ENCODE data around the gene CNIH1. TPM values are rescaled to one million over a fixed set of nuclear protein-coding genes. Genes with fewer than 3 reads are reported as not detected.

The CNIH1 gene
- polyA plus RNA-seq, 1 donor, result 196 TPM

- no peak overlapping the region for H3K4me3 ChIP-seq (ENCODE audit: low read length)
- H3K9me3 ChIP-seq (ENCODE audit: control insufficient read depth, low read depth, low read length), result no peaks in the 10 kb centered on the region
- H3K27me3 ChIP-seq (ENCODE audit: control insufficient read depth, insufficient read depth, low read length), result no peaks in the 10 kb centered on the region
- peaks cover 6% of the 10 kb centered on the region for H3K4me1 ChIP-seq (ENCODE audit: control insufficient read depth, insufficient read depth, low read length)
- H3K36me3 ChIP-seq (ENCODE audit: control insufficient read depth, insufficient read depth, low read length), result peaks cover 18% of the 10 kb centered on the region
- peak in 1 of 2 donors; percentile 20 for DNase-seq
- no peak overlapping the region for H3K27ac ChIP-seq (ENCODE audit: low read length)
Observed at GRCh38 chr14:54483846-54484245, 42.7 kb upstream of the CNIH1 start.

- Histone ChIP-seq H3K4me1 (ENCODE audit: control insufficient read depth, insufficient read depth, low read length) (peaks cover 6% of the 10 kb centered on the region), H3K4me3 (ENCODE audit: low read length) (no peak overlapping the region), H3K9me3 (ENCODE audit: control insufficient read depth, low read depth, low read length) (no peaks in the 10 kb centered on the region), H3K27me3 (ENCODE audit: control insufficient read depth, insufficient read depth, low read length) (no peaks in the 10 kb centered on the region), H3K36me3 (ENCODE audit: control insufficient read depth, insufficient read depth, low read length) (peaks cover 24% of the 10 kb centered on the region), H3K27ac (ENCODE audit: low read length) (no peak overlapping the region)
- DNase-seq, result no peak
- 89% methylated on average over 4 of the region's 8 CpGs for WGBS (ENCODE audit: insufficient coverage, low lambda C conversion rate)
Observed at GRCh38 chr14:54483073-54483745, 42.0 kb upstream of the CNIH1 start.

- Histone ChIP-seq H3K27me3 (ENCODE audit: control insufficient read depth, insufficient read depth, low read length) (no peaks in the 10 kb centered on the region), H3K9me3 (ENCODE audit: control insufficient read depth, low read depth, low read length) (no peaks in the 10 kb centered on the region), H3K4me3 (ENCODE audit: low read length) (no peak overlapping the region), H3K27ac (ENCODE audit: low read length) (no peak overlapping the region), H3K36me3 (ENCODE audit: control insufficient read depth, insufficient read depth, low read length) (peaks cover 27% of the 10 kb centered on the region), H3K4me1 (ENCODE audit: control insufficient read depth, insufficient read depth, low read length) (peaks cover 4% of the 10 kb centered on the region)
- WGBS (ENCODE audit: insufficient coverage, low lambda C conversion rate), result no CpG with 5 or more reads among the region's 2 CpGs
- no peak for DNase-seq
Observed at GRCh38 chr14:54481695-54482094, 40.5 kb upstream of the CNIH1 start.

DNA sequence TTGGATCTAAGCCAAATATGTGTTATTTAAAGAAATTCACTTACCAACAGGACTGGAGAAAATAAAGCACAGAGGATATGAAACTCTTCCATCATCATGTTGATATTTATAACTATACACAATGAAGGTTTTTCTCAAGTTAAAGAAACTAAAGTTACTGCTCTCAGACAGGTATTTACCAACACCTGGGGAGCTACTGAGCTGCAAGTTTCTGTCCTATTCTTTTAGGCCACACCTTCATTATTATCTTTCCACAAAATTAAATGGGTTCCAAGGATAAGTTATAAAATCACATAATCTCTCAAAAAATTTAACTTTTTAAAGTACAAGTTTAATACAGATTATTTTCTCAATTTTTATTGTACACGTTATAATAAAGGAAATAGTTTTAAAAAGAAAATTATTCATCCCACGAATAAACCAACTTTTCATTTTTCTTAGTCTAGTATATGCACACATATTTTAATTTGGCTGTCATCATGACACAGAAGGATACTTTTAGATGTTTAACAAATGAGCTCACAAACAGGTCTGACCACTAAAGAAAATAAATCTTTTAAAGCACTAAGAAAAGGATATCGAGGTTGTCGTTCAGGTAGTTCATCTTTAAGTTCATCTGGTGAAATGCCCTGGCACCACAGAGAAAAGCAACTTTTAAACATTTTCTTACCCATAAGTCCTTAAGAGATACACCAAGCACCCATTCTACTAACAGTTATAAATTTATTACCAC is 39.8 kb upstream of the CNIH1 start:
- Histone ChIP-seq H3K27ac (ENCODE audit: low read length) (no peak overlapping the region), H3K4me3 (ENCODE audit: low read length) (no peak overlapping the region), H3K27me3 (ENCODE audit: control insufficient read depth, insufficient read depth, low read length) (no peaks in the 10 kb centered on the region), H3K4me1 (ENCODE audit: control insufficient read depth, insufficient read depth, low read length) (peaks cover 4% of the 10 kb centered on the region), H3K36me3 (ENCODE audit: control insufficient read depth, insufficient read depth, low read length) (peaks cover 30% of the 10 kb centered on the region), H3K9me3 (ENCODE audit: control insufficient read depth, low read depth, low read length) (no peaks in the 10 kb centered on the region)
- no peak for DNase-seq
- WGBS (ENCODE audit: insufficient coverage, low lambda C conversion rate), result 88% methylated on average over 1 of the region's 4 CpGs

DNA sequence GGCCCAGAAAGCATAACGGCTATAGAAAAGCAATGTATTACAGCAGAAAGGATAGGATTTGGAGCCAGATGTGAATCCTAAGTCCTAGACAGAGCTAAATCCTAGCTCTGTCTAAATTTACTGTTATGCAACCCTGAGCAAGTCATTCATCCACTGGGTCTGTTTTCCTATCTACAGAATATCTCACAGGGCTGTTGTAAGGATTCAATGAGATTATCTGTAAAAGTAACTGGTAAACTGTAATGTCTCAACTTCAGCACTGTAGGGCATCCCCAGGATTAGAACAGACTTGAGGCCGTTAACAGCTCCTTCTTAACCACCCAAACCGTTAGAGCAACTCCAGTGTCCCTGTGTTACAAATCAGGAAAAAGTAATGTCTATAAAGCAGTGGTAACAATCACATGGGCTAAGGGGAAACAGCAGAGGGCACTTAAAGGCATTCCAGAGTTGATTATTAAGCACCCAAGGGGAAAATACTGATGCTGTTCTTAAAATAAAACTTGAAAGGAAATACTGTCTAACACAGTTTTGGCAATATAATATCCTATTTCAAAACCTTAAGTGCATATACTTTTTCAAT is 37.6 kb upstream of the CNIH1 start:
- WGBS (ENCODE audit: insufficient coverage, low lambda C conversion rate), result no CpG with 5 or more reads among the region's 3 CpGs
- H3K36me3 ChIP-seq (ENCODE audit: control insufficient read depth, insufficient read depth, low read length), result peaks cover 30% of the 10 kb centered on the region

GRCh38 chr14:54475911-54476310 is 34.7 kb upstream of the CNIH1 start:
- WGBS (ENCODE audit: insufficient coverage, low lambda C conversion rate), result 75% methylated on average over 1 of the region's 4 CpGs
- no peaks in the 10 kb centered on the region for H3K4me1 ChIP-seq (ENCODE audit: control insufficient read depth, insufficient read depth, low read length)
- H3K9me3 ChIP-seq (ENCODE audit: control insufficient read depth, low read depth, low read length), result no peaks in the 10 kb centered on the region
- no peak overlapping the region for H3K4me3 ChIP-seq (ENCODE audit: low read length)
- no peak overlapping the region for H3K27ac ChIP-seq (ENCODE audit: low read length)
- no peaks in the 10 kb centered on the region for H3K27me3 ChIP-seq (ENCODE audit: control insufficient read depth, insufficient read depth, low read length)
- H3K36me3 ChIP-seq (ENCODE audit: control insufficient read depth, insufficient read depth, low read length), result peaks cover 18% of the 10 kb centered on the region
- DNase-seq, result no peak

More for the DNA sequence above, 37.6 kb upstream of the CNIH1 start:
- Histone ChIP-seq H3K27ac (ENCODE audit: low read length) (no peak overlapping the region), H3K4me3 (ENCODE audit: low read length) (no peak overlapping the region), H3K9me3 (ENCODE audit: control insufficient read depth, low read depth, low read length) (no peaks in the 10 kb centered on the region), H3K4me1 (ENCODE audit: control insufficient read depth, insufficient read depth, low read length) (peaks cover 4% of the 10 kb centered on the region), H3K27me3 (ENCODE audit: control insufficient read depth, insufficient read depth, low read length) (no peaks in the 10 kb centered on the region)
- no peak for DNase-seq

DNA sequence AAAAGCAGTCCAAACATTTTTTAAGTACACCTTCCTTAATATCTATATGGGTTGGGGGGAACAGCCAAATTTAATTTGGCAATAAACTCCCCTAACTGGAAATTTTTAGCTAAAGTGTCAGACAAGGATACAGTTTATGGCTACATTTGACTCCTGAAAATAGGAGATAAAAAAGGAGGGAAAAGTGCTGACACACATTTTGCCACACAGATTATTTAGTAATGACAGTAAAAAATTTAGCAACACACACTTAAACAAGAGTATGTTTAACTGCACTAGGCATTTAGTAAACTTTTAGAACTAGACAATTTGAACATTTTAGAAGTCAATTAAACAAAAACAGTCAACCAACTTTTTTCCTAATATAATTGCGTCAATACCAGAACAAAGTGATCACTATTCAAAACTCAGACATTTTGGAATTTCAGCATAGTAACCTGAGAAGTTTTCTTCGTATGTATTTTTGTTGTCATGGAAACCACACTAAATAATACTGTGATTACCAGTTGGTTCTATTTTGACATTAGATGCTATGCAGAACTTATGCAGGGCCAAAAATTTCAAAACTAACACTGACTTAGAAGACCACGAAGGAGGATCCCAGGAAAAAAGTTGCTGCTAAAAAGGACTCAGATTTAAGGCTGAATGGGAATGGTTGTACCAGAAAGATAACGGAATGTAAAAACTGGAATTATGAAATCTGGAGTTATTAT is 34.2 kb upstream of the CNIH1 start:
- no peaks in the 10 kb centered on the region for H3K9me3 ChIP-seq (ENCODE audit: control insufficient read depth, low read depth, low read length)
- WGBS (ENCODE audit: insufficient coverage, low lambda C conversion rate), result 92% methylated on average over 2 of the region's 4 CpGs
- H3K4me3 ChIP-seq (ENCODE audit: low read length), result no peak overlapping the region
- H3K36me3 ChIP-seq (ENCODE audit: control insufficient read depth, insufficient read depth, low read length), result peaks cover 18% of the 10 kb centered on the region
- H3K27ac ChIP-seq (ENCODE audit: low read length), result no peak overlapping the region
- H3K27me3 ChIP-seq (ENCODE audit: control insufficient read depth, insufficient read depth, low read length), result no peaks in the 10 kb centered on the region
- no peaks in the 10 kb centered on the region for H3K4me1 ChIP-seq (ENCODE audit: control insufficient read depth, insufficient read depth, low read length)
- DNase-seq, result no peak

DNA sequence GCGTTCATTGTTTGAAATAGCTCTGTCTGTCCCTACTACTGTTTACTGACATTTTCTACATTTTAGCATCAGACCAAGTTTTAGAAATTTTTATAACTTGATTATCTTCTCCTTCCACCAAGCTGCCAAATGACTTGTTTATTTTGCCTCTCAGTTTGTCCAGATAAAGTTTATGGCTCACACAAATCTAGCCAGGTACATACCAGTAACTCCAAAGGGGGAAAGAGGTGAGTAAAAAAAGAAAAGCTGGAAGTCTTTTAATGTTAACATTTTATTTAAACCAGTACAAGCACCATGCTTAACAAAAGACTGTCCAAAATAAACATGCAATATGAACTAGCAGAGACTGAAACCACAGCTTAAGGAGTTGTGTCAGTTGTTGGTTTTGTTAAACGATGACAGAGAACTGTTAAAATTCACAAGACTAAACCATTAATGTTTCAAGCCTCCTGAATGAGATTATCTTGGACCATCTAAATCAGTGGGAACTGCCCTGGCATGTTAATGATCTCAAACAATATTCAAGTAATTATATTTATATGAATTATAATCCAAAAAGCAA is 33.1 kb upstream of the CNIH1 start:
- Histone ChIP-seq H3K9me3 (ENCODE audit: control insufficient read depth, low read depth, low read length) (no peaks in the 10 kb centered on the region), H3K27ac (ENCODE audit: low read length) (no peak overlapping the region), H3K4me3 (ENCODE audit: low read length) (no peak overlapping the region), H3K27me3 (ENCODE audit: control insufficient read depth, insufficient read depth, low read length) (no peaks in the 10 kb centered on the region), H3K4me1 (ENCODE audit: control insufficient read depth, insufficient read depth, low read length) (no peaks in the 10 kb centered on the region), H3K36me3 (ENCODE audit: control insufficient read depth, insufficient read depth, low read length) (peaks cover 16% of the 10 kb centered on the region)
- no peak for DNase-seq
- 43% methylated on average over 1 of the region's 2 CpGs for WGBS (ENCODE audit: insufficient coverage, low lambda C conversion rate)

DNA sequence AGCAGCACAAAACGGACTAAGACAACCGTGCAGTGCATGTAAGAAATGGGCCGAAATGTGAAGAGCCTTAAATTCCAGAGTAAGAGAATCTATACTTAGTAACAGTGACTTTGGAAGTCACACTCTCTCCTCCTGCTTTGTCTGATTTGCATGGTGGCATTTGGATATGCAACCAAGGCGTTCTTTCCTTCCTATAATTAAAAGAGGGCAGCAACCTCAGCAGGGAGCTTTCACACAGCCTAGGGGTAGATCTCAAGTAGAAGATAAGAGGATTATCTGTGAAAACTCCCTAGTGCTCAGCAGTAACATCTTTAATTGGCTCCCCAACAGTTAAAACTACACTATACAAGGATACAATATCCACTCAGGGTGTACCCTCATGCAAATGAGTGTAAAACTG is 31.1 kb upstream of the CNIH1 start:
- no peak for DNase-seq
- Histone ChIP-seq H3K27me3 (ENCODE audit: control insufficient read depth, insufficient read depth, low read length) (no peaks in the 10 kb centered on the region), H3K27ac (ENCODE audit: low read length) (no peak overlapping the region), H3K36me3 (ENCODE audit: control insufficient read depth, insufficient read depth, low read length) (peaks cover 6% of the 10 kb centered on the region), H3K4me3 (ENCODE audit: low read length) (no peak overlapping the region), H3K4me1 (ENCODE audit: control insufficient read depth, insufficient read depth, low read length) (no peaks in the 10 kb centered on the region), H3K9me3 (ENCODE audit: control insufficient read depth, low read depth, low read length) (peaks cover 2% of the 10 kb centered on the region)
- WGBS (ENCODE audit: insufficient coverage, low lambda C conversion rate), result 90% methylated on average over 2 of the region's 4 CpGs

DNA sequence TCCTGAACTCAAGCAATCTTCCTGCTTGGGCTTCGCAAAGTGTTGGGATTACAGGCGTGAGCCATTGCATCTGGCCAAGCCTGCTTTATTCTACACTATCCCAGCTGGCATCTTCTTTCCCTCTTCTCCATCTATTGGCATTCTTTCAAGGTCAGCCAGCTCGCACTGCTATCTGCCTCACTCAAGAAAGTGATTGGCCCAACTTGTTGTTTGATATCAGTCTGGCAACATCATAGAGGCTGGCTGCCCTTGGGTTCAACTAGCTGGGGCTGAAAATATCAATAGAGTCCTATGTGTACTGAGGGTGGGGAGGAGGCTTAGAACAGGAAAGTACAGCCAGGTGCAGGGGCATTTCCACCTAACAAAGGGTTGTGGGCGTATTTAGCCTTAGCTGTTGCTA is 30.5 kb upstream of the CNIH1 start:
- H3K4me1 ChIP-seq (ENCODE audit: control insufficient read depth, insufficient read depth, low read length), result no peaks in the 10 kb centered on the region
- DNase-seq, result no peak
- peaks cover 3% of the 10 kb centered on the region for H3K9me3 ChIP-seq (ENCODE audit: control insufficient read depth, low read depth, low read length)
- no peaks in the 10 kb centered on the region for H3K27me3 ChIP-seq (ENCODE audit: control insufficient read depth, insufficient read depth, low read length)
- peaks cover 6% of the 10 kb centered on the region for H3K36me3 ChIP-seq (ENCODE audit: control insufficient read depth, insufficient read depth, low read length)
- H3K4me3 ChIP-seq (ENCODE audit: low read length), result no peak overlapping the region
- H3K27ac ChIP-seq (ENCODE audit: low read length), result no peak overlapping the region
- WGBS (ENCODE audit: insufficient coverage, low lambda C conversion rate), result no CpG with 5 or more reads among the region's 4 CpGs

All from large intestine (tissue), 3 donors.